Heart left ventricle (tissue), 16 donors: ENCODE data around the gene DOCK8. TPM values are rescaled to one million over a fixed set of nuclear protein-coding genes. Genes with fewer than 3 reads are reported as not detected.

Experiments used
- ATAC-seq, 4 donors: fragments of 200-7000 bp; cut with Tn5 transposase; one replicate each; pipeline ENCODE4 v1.9.1; 2020 to 2022; ENCODE audit warnings: moderate library complexity in 4 of 4, mild to moderate bottlenecking in 3 of 4, moderate number of reproducible peaks in 1 of 4
- DNase-seq, 5 donors: peaks; one replicate each; pipeline ENCODE4 v3.0.0-alpha.2; 2020
- H3K27ac ChIP-seq, 12 donors: fragments of 200-600 bp; sonication (generic) in 4 of 12; one replicate each; pipeline versions ENCODE4 v1.5.0 to v1.8.0; 2016 to 2022; ENCODE audit warnings: mild to moderate bottlenecking in 2 of 12
- H3K27me3 ChIP-seq, 9 donors: fragments of 200-600 bp; sonication (generic) in 2 of 9; one replicate each; pipeline versions ENCODE4 v1.5.1 to v1.8.0; 2016 to 2022; ENCODE audit warnings: mild to moderate bottlenecking in 3 of 9
- H3K36me3 ChIP-seq, 9 donors: fragments of 200-600 bp; sonication (generic) in 2 of 9; one replicate each; pipeline versions ENCODE4 v1.5.0 to v1.8.0; 2018 to 2022; ENCODE audit warnings: mild to moderate bottlenecking in 2 of 9
- H3K4me1 ChIP-seq, 12 donors: fragments of 200-600 bp; sonication (generic) in 4 of 12; one replicate each; pipeline versions ENCODE4 v1.5.0 to v1.8.0; 2016 to 2022; ENCODE audit warnings: mild to moderate bottlenecking in 3 of 12
- H3K4me3 ChIP-seq, 12 donors: fragments of 200-600 bp; sonication (generic) in 4 of 12; one replicate each; pipeline versions ENCODE4 v1.5.0 to v1.8.0; 2017 to 2022; ENCODE audit warnings: mild to moderate bottlenecking in 9 of 12, moderate library complexity in 4 of 12
- H3K9me3 ChIP-seq, 12 donors: fragments of 200-600 bp; sonication (generic) in 4 of 12; one replicate each; pipeline versions ENCODE4 v1.5.0 to v1.8.0; 2016 to 2022; ENCODE audit warnings: mild to moderate bottlenecking in 1 of 12
- POLR2A ChIP-seq, 2 donors: fragments of 450-650 bp; IDR thresholded peaks; one replicate each; pipeline ENCODE4 v1.6.1; 2017; ENCODE audit warnings: antibody characterized with exemption in 2 of 2, mild to moderate bottlenecking in 2 of 2, moderate library complexity in 2 of 2
- WGBS, 4 donors: extraction: QIAGEN DNeasy Blood & Tissue Kit in 2 of 4; methylation state at CpG; one replicate each; pipeline versions ENCODE4 v1.1.5 to v1.1.7; 2013 to 2018; 5-methylcytosine and 5-hydroxymethylcytosine counted together
- intact Hi-C, 10 donors: fragments of 100-400 bp; cut with DNase I; formaldehyde crosslinking; loops; one replicate each; pipeline versions ENCODE4 v1.11.1 to v1.14.2; 2022
- polyA plus RNA-seq, 2 donors: library from polyadenylated mRNA; stranded (reverse); fragments of 200-250 nt; gene quantifications; one replicate each; pipeline ENCODE4 v1.2.3, GENCODE V29; 2013
- total RNA-seq, 9 donors: library from RNA; depleted of rRNA in 2 of 9; stranded (reverse); fragments of >200 nt in 2 of 9; fragmentation: NEBNext Ultra II Directional in 3 of 9; extraction: Animal tissue kit (Norgen Biotek cat#: 25700) in 3 of 9; gene quantifications; one replicate each; pipeline versions ENCODE4 v1.1.0 to v1.2.4, GENCODE V29; 2016 to 2023
- TF ChIP-seq, protein P1 (sequence below), 12 donors: fragments of 200-600 bp; sonication (generic) in 4 of 12; IDR thresholded peaks; one replicate each; pipeline versions ENCODE4 v1.5.0 to v1.8.0; 2018 to 2022; ENCODE audit warnings: antibody characterized with exemption in 12 of 12, mild to moderate bottlenecking in 5 of 12
- donor health status: ischemic (EF 13 %, LVEDD 7.1; RV severe dilation, severe dysfunction).
- donor health status: healthy with polysubstance abuse.
- donor health status: DM: no; HTN: yes; CAD: no.
- donor health status: DM: no; HTN: no; CAD: no.
- donor health status: ischemic (EF 25% LVEDD 6.9; RV normal size, moderate dysfunction).
- donor health status: ischemic (EF 25% LVEDD 5.7; RV mildly dilated, moderate dysfunction).
- donor health status: healthy.
- donor health status: DM: yes; HTN: yes; CAD: no.
- donor health status: ischemic (EF 35%, LVEDD 5.7; RV mildly dilated, moderate dysfunction).
- donor health status: nonischemic (EF 11% LVEDD 7.7; RV severe dilation, severe dysfunction).
- donor health status: DM: yes; HTN: yes; CAD: no.
- donor health status: PGD.
- donor health status: ischemic (EF 29% LVEDD 5.4; RV normal size, mild dysfunction).
- donor health status: nonischemic (EF 23%, LVEDD 6.1; RV moderate dilation, normal function).

Gene DOCK8
- total and polyA plus RNA-seq, 11 donors: 1.2 to 36.1 (median 2.4) TPM

DNA sequence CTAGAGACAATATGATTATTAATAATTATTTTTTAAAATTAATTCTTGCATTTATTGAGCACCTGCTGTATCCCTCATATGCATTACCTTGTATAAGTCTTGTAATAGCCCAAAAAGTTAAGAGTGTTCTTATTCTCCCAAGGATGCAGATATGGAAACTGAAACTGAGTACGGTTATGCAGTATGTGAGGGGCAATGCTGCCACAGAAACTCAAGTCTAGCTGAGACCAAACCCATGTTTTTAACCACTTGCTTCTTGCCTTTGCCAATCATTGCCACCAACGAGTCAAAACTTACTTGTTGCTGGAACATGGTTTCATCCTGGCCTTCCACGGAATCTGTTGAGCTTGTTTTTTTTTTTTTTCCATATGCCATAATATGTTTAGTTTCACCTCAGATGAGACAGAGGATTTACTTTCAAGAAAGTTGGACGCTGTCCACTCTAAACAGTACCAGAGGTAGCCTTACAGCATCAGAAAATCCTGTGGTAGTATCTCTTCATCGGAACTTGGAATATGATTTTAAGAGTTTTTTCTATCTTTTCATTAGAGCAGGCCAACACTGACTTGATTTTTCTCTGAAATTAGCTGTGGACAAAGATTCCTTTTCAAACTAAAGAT is 27.9 kb downstream of the DOCK8 start:
- Histone ChIP-seq H3K9me3 (no peaks in the 10 kb centered on the region), H3K4me3 (no peak overlapping the region), H3K4me1 (peaks cover 0 to 7% (median 0%) of the 10 kb centered on the region in 12 donors), H3K27ac (no peak overlapping the region), H3K27me3 (no peaks in the 10 kb centered on the region), H3K36me3 (no peaks in the 10 kb centered on the region)
- ATAC-seq (no peak), DNase-seq (no peak)
- TF ChIP-seq, protein P1, sequence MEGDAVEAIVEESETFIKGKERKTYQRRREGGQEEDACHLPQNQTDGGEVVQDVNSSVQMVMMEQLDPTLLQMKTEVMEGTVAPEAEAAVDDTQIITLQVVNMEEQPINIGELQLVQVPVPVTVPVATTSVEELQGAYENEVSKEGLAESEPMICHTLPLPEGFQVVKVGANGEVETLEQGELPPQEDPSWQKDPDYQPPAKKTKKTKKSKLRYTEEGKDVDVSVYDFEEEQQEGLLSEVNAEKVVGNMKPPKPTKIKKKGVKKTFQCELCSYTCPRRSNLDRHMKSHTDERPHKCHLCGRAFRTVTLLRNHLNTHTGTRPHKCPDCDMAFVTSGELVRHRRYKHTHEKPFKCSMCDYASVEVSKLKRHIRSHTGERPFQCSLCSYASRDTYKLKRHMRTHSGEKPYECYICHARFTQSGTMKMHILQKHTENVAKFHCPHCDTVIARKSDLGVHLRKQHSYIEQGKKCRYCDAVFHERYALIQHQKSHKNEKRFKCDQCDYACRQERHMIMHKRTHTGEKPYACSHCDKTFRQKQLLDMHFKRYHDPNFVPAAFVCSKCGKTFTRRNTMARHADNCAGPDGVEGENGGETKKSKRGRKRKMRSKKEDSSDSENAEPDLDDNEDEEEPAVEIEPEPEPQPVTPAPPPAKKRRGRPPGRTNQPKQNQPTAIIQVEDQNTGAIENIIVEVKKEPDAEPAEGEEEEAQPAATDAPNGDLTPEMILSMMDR (IDR thresholded peaks at IDR 0.05): no peak
- no peak for TF ChIP-seq POLR2A (IDR thresholded peaks at IDR 0.05)
- 79 to 88% (median 83%) methylated on average over 5 of the region's 5 CpGs for WGBS, 4 donors
- intact Hi-C loops: no loop called here

DNA sequence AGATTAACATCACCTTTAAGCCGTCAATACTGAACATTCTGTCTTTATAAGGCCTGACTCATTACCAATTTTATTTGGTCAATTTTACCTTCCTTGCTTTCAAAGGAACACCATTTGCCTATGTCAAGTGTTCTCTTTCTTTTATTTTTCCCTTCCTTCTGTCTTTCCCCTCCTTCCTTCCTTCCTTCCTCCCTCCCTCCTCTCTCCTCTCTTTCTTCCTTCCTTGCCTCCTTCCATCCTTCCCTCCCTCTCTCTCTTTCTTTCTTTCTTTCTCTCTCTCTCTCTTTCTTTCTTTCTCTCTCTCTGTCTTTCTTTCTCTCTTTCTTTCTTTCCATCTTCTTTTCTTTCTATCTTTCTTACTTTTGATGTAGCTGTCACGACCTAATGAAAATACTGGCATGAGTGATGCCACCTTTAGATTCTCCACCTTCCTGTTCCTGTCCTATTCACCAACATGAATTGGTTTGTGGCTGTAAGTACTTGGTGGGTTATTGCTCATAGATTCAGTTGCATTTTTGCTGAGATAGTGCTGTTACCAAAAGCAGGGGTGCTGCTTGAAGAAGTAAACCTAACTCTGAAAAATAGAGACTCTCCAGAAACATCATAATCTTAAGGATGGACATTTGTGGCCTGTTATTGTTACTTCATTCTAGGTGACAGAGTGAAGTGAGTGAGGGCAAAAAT is 33.8 kb downstream of the DOCK8 start:
- no peak for TF ChIP-seq POLR2A (IDR thresholded peaks at IDR 0.05)
- TF ChIP-seq, protein P1 (IDR thresholded peaks at IDR 0.05): no peak
- Histone ChIP-seq H3K4me1 (peaks cover 0 to 18% (median 0%) of the 10 kb centered on the region in 12 donors), H3K27me3 (no peaks in the 10 kb centered on the region), H3K36me3 (no peaks in the 10 kb centered on the region), H3K27ac (no peak overlapping the region), H3K4me3 (no peak overlapping the region), H3K9me3 (no peaks in the 10 kb centered on the region)
- WGBS, 4 donors: 72 to 80% (median 76%) methylated on average over 2 of the region's 2 CpGs
- intact Hi-C loops: no loop called here
- DNase-seq: no peak
- no peak for ATAC-seq

DNA sequence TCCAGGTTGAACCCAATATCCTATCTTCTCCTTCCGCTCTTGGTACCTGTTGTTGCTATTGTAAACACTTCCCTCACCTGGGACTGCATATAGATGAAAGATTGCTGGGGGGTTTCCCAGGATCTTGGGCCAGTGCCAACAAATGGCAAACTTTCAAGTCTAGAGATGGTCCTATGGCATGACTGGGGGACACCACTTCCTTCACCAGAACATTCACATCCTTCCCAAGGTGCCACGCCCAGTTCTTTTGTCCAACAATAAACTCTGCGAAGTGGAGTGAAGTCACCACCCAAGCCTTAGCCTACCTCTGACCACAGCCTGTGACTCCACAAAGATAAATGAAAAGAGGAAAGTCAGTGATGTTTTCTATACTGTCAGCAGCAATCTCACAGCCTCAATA is 34.4 kb downstream of the DOCK8 start:
- ATAC-seq (no peak), DNase-seq (no peak)
- WGBS, 4 donors: 68 to 86% (median 78%) methylated on average over 3 of the region's 3 CpGs
- intact Hi-C loops: no loop called here
- no peak overlapping the region for H3K27ac ChIP-seq
- H3K27me3 ChIP-seq: no peaks in the 10 kb centered on the region
- H3K4me1 ChIP-seq: peaks cover 0 to 18% (median 0%) of the 10 kb centered on the region in 12 donors
- H3K36me3 ChIP-seq: no peaks in the 10 kb centered on the region
- TF ChIP-seq, protein P1 (IDR thresholded peaks at IDR 0.05): no peak
- no peak for TF ChIP-seq POLR2A (IDR thresholded peaks at IDR 0.05)
- no peaks in the 10 kb centered on the region for H3K9me3 ChIP-seq
- H3K4me3 ChIP-seq: no peak overlapping the region

DNA sequence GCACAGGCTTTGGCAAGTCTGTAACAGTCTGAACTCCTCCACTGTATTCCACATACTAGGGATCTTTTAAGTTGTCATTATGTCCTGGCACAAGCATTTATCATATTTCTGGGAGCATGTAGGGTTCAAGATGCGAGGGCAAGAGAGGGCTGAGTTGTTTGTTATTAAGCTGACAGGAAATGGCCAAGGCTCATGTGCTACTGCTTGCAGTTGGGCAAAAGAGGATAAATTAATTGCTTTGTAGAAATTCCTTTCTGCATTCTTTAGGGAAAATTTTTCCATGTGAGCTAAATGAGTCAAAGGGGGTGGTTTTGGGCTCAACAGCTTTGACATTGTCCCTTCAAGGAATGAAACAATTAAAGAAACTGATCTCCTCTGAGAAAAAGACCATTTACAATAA is 35.4 kb downstream of the DOCK8 start:
- Histone ChIP-seq H3K36me3 (no peaks in the 10 kb centered on the region), H3K27me3 (no peaks in the 10 kb centered on the region), H3K27ac (no peak overlapping the region), H3K4me1 (peaks cover 0 to 18% (median 0%) of the 10 kb centered on the region in 12 donors), H3K9me3 (no peaks in the 10 kb centered on the region), H3K4me3 (no peak overlapping the region)
- ATAC-seq (no peak), DNase-seq (no peak)
- TF ChIP-seq POLR2A (IDR thresholded peaks at IDR 0.05): no peak
- TF ChIP-seq, protein P1 (IDR thresholded peaks at IDR 0.05): no peak
- WGBS, 4 donors: 76 to 84% (median 82%) methylated on average over 1 of the region's 1 CpG
- intact Hi-C loops: no loop called here
